GM21381 (cell line): ENCODE data around the gene SART1.
"Not testable (repeated sequence)": the region's sequence is repeated elsewhere in the genome, so short reads cannot be mapped to it uniquely, and the experiment has no call there.

Experiments
- ATAC-seq: cut with Tn5 transposase; IDR thresholded peaks from one replicate; pipeline ENCODE4 v1.9.1; 2021; ENCODE audit warnings: mild to moderate bottlenecking, moderate library complexity; ENCODE audit not compliant: unreplicated experiment

The SART1 gene

DNA sequence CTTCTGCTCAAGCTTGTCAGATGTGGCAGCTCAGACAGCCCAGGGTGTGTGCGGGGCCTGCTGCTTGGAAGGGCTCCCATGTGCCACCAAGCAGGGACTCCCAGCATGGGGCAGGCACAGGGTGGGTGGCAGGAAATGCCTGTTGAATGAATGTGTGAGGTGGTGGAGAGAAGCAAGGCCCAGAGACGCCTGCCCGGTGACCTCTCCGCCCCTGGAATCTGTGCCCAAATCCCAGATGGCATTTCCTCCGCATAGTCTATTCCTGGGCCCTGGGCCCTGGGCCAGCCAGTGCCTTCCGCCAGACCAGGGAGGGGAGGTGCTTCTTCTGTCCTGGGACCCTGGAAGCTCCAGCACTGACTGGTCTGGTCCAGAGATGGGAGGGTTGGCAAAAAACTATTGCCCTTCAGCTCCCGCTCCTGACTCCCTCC lies 53.9 kb downstream of the SART1 start:
- no peak for ATAC-seq

DNA sequence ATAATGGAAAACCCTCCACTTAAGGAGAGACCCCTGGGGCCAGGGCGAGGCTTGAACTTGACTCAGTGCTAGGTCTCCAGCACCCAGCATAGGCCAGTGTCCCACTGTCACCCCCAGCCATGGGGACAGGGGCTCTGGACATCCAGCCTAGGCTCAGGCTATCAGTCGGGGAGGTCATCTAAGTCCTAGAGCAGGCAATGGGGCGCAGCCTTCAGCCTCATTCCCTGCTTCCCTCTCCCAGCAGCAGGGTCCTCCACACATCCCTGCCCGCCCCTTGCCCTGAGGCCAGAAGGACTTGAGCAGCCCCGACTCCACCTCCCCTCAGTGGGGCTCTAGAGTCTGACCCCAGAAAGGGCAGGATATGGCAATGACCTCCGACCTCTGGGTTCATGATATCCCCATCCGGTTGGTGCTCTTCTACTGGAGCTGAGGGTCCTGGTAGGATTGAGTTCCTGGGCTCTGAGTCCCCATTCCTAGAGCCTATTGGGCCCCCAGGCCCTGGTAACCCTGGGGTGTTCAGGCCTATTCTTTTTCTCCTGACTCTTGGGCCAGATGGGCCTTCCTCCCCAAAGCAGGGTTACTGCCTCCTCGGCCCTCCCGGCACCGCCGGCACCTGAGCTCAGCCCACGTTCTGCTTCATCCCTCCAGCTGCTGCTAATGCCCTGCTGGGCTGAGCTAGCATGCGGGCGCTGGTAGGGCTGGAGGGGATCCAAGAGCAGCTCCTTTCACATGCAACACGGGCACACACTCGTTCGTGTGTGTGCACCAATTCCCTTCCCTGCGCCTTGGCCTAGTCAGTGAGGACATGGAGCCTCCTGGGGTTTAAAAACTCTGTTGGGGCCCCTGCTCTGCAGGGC lies 54.6 kb downstream of the SART1 start:
- no peak for ATAC-seq

DNA sequence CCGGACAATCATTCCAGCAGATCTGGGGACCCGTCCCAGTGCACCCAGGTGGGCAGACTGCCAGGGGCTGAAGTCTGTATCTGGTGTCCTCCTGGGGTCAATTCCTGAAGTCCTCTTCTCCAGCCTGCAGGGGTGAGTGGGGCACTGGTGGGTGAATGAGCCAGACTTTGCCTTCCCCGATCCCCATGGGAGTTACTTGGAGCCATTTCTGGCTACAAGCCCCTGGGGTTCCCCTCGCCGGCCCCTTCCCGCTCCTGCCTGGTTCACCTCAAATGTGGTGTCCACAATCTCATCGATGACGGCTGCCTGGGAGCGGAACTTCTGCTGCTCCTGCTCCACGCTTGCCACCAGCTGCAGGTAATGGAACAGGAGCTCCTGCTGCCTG lies 55.3 kb downstream of the SART1 start:
- ATAC-seq, result no peak

DNA sequence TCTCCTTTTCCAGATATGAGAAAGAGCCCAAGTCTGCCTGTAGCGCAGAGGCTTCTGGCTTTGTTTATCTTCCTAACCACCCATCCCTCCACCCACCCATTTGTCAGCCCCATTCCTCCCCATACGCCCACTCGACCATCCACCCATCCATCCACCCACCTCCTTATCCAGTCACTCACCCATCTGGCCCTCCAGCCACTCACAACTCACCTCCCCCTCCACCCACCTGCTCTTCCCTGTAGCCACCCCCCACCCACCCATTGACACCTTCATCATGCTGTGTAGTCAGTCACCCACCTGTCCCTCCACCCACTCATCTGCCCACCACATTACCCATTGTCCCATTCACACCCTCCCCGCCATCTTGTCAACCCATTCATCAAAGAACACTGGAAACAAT lies 55.8 kb downstream of the SART1 start:
- no peak for ATAC-seq

DNA sequence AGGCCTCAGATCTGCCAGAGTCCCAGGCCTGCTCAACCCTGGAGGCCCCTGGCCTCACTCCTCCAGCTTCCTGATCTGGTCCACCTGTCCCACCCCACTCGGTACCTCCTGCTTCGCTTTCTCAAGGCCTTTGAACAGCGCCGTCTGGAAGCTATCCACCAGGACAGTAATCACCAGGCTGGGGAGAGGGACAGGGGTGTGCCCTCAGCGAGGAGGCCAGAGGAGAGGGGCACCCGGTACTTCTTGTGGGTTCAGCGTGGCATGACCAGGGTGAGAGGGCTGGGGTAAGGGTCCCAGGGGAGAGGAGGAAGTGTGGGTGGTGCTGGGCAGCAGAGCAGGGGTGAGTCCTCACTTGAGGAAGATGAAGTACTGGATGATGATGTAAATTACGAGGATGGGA lies 58.7 kb downstream of the SART1 start:
- no peak for ATAC-seq

DNA sequence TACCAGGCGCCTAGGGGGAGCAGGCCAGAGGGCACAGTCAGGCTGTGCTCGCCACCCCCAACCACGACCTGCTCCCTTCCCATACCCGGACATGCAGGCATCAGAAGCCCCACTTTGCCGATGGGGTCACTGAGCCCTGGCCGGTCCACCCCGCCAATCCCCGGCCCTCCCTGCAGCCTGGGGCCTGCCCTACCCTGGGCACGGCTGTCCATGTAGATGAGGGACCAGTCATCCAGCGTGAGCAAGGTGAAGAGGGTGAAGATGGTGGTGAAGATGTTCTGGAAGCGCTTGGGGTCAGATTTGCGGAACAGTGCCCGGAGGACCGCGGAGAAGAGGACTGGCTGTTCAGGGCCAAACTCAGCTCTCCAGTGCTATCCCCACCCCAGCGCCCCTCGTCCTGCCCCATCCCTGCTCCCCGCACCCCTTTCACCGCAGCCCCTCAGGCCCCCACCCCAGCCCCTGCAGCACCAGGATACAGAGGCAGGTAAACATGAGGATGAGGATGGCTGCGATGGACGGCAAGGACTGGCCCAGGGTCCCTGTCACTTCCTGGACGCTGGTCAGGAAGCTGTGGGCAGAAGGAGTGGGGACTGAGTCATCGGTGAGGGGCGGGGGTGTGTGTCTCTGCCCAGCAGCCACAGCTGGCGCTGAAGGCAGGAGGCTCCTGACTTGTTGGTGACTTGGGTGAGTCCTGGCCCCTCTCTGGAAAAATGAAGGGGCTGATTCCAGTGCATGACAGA lies 59.3 kb downstream of the SART1 start:
- no peak for ATAC-seq

DNA sequence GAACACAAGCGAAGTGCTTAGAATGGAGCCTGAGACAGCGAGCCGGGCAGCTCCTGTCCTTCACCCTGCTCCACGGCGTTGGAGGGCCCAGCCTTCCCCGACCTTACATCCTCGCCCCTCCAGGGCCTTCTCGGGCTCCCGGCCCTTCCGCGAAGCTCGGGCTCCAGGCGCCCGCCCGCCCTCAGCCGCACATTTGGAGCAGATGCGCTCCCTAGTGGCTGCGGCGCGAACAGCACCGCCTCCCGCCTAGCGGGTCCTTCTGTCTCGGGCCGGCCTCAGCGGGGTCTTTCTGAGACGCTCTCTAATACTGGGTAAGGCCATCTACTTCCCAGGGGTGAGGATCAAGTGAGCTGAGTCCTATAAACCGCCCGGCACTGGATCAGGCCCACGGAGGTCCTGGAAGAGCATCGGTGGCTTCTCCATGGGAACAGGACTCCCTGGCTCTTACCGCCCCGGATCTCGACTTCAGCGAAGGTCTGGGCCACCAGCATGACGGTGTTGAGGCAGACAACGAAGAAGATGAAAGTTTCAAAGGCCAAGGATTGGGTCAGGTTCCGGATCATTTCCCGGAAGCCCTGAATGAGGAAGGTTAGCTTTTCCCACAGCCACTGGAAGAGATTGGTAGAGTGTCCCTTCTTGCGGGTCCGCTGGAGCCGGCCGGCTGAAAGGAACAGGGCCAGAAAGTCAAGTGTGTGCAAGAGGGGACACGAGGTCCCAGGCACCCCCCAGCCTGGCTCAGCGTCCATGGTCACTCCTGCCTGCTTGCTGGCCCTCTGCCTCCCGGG lies 61.1 kb downstream of the SART1 start:
- ATAC-seq, result no peak

DNA sequence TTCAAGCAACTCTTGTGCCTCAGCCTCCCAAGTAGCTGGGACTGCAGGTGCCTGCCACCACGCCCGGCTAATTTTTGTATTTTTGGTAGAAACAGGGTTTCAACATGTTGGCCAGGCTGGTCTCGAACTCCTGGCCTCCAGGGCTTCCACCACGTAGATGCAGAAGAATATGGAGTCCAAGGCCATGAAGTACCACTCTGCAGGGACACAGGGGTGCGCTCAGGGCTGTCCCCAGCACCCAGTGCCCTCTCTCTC lies 61.6 kb downstream of the SART1 start:
- not testable (repeated sequence) for ATAC-seq

DNA sequence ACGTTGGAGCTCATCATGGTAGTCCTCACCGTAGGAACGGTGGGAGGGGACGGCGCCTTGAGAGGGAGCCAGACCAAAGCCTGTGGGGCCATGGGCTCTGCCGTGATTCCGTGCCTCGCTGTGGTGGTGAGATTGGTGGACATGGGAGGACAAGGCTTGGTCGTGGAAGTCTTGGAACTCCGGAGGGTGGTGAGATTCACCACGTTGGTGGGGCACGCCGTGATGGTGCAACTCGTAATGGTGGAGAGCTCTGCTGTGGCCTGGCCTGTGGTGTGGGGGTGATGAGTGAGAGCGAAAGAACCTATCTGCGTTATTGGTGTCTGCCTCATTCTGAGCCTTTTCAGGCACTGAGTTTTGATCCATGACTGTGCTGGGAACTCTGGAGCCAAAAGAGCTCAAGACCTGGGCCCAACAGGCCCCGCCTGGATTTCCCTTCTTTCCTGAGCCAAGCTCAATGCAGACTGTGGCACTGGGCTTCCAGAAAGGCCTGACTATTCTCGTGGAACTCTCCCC lies 64.5 kb downstream of the SART1 start, which contains the start of gene CATSPER1:
Gene CATSPER1, minus strand, starts transcription at position 463 of the 513 bp plus-strand sequence. Its CDS starts 100 bp downstream, at position 363.
- ATAC-seq, result no peak
